IMR-90 (cell line): ENCODE measurements around the gene IL1RAPL1.

Experiments used
- POLR2A ChIP-seq: IDR thresholded peaks from 2 replicates; pipeline ENCODE4 v1.6.1; 2012; ENCODE audit warnings: mild to moderate bottlenecking, low read depth, low read length
- RAD21 ChIP-seq: IDR thresholded peaks from 2 replicates; pipeline ENCODE4 v1.6.1; 2012; ENCODE audit warnings: low read length, improper control_type of control experiment
- TF ChIP-seq, protein P1 (sequence below): conservative IDR thresholded peaks from 2 replicates; pipeline ENCODE4 v1.5.1; 2012; ENCODE audit warnings: mild to moderate bottlenecking, low read depth, low read length, improper control_type of control experiment

- no peak for TF ChIP-seq POLR2A
- TF ChIP-seq, protein P1, sequence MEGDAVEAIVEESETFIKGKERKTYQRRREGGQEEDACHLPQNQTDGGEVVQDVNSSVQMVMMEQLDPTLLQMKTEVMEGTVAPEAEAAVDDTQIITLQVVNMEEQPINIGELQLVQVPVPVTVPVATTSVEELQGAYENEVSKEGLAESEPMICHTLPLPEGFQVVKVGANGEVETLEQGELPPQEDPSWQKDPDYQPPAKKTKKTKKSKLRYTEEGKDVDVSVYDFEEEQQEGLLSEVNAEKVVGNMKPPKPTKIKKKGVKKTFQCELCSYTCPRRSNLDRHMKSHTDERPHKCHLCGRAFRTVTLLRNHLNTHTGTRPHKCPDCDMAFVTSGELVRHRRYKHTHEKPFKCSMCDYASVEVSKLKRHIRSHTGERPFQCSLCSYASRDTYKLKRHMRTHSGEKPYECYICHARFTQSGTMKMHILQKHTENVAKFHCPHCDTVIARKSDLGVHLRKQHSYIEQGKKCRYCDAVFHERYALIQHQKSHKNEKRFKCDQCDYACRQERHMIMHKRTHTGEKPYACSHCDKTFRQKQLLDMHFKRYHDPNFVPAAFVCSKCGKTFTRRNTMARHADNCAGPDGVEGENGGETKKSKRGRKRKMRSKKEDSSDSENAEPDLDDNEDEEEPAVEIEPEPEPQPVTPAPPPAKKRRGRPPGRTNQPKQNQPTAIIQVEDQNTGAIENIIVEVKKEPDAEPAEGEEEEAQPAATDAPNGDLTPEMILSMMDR = no peak
- TF ChIP-seq RAD21 = no peak
These were observed 479.3 kb downstream of the IL1RAPL1 start for GRCh38 chrX:29066516-29066915.
